OCI-LY7 (cell line): ENCODE results near the gene FOXO3B.
"Not testable (repeated sequence)": the region's sequence is repeated elsewhere in the genome, so short reads cannot be mapped to it uniquely, and the experiment has no call there.

Experiments
- EZH2phosphoT487 ChIP-seq: fragments of 200-600 bp; sonication (generic); IDR thresholded peaks from 2 replicates; pipeline ENCODE4 v1.6.1; 2018; ENCODE audit warnings: low read depth, borderline replicate concordance, mild to moderate bottlenecking, mixed run types, antibody characterized with exemption, low read length, moderate library complexity, mixed read lengths
- TF ChIP-seq, protein P1 (sequence below): fragments of 200-600 bp; sonication (generic); conservative IDR thresholded peaks from 2 replicates; pipeline ENCODE4 v1.5.1; 2014; ENCODE audit warnings: mild to moderate bottlenecking, antibody characterized with exemption, low read length, moderate library complexity, mixed read lengths

DNA sequence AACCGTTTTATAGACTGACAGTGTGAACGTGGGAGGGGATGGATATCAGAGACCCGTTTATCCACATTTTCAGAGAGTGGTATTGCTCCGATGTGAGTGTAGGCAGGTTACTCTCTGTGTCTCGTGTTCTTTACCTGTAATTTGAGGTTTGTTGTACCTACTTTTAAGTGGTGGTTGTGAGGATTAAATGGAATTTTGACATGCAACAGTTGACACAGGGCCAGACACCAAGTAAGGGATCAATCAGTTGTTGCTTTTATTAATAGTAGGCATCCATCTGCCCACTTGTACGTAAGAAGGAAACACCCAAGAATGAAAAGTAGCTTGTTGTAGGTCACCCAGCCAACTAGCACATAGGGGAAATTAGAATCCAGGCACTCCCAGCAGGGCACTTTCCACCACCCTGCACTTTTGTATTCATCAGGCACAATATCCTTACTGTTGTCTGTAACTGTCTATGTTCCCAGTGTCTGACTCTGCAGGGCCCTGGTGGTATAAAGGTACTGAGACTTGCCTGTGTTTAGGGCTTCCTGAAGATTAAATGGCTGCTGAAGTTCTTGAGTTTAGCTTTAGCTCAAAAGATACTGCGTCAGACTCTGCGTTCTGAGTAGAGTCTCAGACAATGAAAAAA, 16.5 kb upstream of the FOXO3B start:
- TF ChIP-seq, protein P1, sequence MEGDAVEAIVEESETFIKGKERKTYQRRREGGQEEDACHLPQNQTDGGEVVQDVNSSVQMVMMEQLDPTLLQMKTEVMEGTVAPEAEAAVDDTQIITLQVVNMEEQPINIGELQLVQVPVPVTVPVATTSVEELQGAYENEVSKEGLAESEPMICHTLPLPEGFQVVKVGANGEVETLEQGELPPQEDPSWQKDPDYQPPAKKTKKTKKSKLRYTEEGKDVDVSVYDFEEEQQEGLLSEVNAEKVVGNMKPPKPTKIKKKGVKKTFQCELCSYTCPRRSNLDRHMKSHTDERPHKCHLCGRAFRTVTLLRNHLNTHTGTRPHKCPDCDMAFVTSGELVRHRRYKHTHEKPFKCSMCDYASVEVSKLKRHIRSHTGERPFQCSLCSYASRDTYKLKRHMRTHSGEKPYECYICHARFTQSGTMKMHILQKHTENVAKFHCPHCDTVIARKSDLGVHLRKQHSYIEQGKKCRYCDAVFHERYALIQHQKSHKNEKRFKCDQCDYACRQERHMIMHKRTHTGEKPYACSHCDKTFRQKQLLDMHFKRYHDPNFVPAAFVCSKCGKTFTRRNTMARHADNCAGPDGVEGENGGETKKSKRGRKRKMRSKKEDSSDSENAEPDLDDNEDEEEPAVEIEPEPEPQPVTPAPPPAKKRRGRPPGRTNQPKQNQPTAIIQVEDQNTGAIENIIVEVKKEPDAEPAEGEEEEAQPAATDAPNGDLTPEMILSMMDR, result not testable (repeated sequence)
- TF ChIP-seq EZH2phosphoT487, result not testable (repeated sequence)
